Astrocyte (in vitro differentiated cells and primary cell): ENCODE results near the gene COL18A1. TPM values are rescaled to one million over a fixed set of nuclear protein-coding genes. Genes with fewer than 3 reads are reported as not detected.

ENCODE experiments used
- DNase-seq: peaks from one replicate; pipeline ENCODE4 v3.0.0-alpha.2; 2010; ENCODE audit warnings: low read depth
- FAIRE-seq: peaks from 2 replicates; lab custom pipeline; 2011; peaks lifted over from hg19 to GRCh38; lab: Jason Lieb, UNC
- H2AFZ ChIP-seq: 2 replicates; pipeline ENCODE4 v1.6.0; 2012; ENCODE audit warnings: low read depth, low read length, inconsistent platforms
- H3K27ac ChIP-seq: 2 replicates; pipeline ENCODE4 v1.5.1; 2011; ENCODE audit warnings: low read depth, low read length, inconsistent platforms
- H3K27me3 ChIP-seq: 2 replicates; pipeline ENCODE4 v1.6.0; 2011; ENCODE audit warnings: low read length, inconsistent platforms; ENCODE audit not compliant: insufficient read depth
- H3K36me3 ChIP-seq: 2 replicates; pipeline ENCODE4 v1.5.1; 2011; ENCODE audit warnings: low read length, inconsistent platforms; ENCODE audit not compliant: insufficient read depth
- H3K4me1 ChIP-seq: 2 replicates; pipeline ENCODE4 v1.5.1; 2011; ENCODE audit warnings: low read length, inconsistent platforms; ENCODE audit not compliant: insufficient read depth
- H3K4me2 ChIP-seq: 2 replicates; pipeline ENCODE4 v1.6.0; 2012; ENCODE audit warnings: low read length, inconsistent platforms
- H3K4me3 ChIP-seq: 2 replicates; pipeline ENCODE4 v1.5.1; 2011; ENCODE audit warnings: low read depth, mild to moderate bottlenecking, low read length, inconsistent platforms; ENCODE audit not compliant: insufficient read depth
- H3K79me2 ChIP-seq: 2 replicates; pipeline ENCODE4 v1.6.0; 2012; ENCODE audit warnings: mild to moderate bottlenecking, low read length, inconsistent platforms; ENCODE audit not compliant: insufficient read depth
- H3K9ac ChIP-seq: 2 replicates; pipeline ENCODE4 v1.6.0; 2012; ENCODE audit warnings: mild to moderate bottlenecking, low read length, inconsistent platforms
- H3K9me3 ChIP-seq: 2 replicates; pipeline ENCODE4 v1.5.1; 2012; ENCODE audit warnings: low read depth, mild to moderate bottlenecking, low read length, inconsistent platforms; ENCODE audit not compliant: insufficient read depth
- H4K20me1 ChIP-seq: 2 replicates; pipeline ENCODE4 v1.6.0; 2012; ENCODE audit warnings: low read length, inconsistent platforms; ENCODE audit not compliant: insufficient read depth
- H3K27ac Mint-ChIP-seq: one replicate; pipeline ENCODE4 v1.8.0; 2021; ENCODE audit warnings: mild to moderate bottlenecking, mixed read lengths; ENCODE audit not compliant: unreplicated experiment
- H3K27me3 Mint-ChIP-seq: one replicate; pipeline ENCODE4 v1.8.0; 2021; ENCODE audit warnings: low read depth, mixed read lengths; ENCODE audit not compliant: unreplicated experiment
- H3K36me3 Mint-ChIP-seq: one replicate; pipeline ENCODE4 v1.8.0; 2021; ENCODE audit warnings: low read depth, mixed read lengths; ENCODE audit not compliant: unreplicated experiment
- H3K4me1 Mint-ChIP-seq: one replicate; pipeline ENCODE4 v1.8.0; 2021; ENCODE audit warnings: low read depth, mixed read lengths; ENCODE audit not compliant: unreplicated experiment
- H3K4me3 Mint-ChIP-seq: one replicate; pipeline ENCODE4 v1.8.0; 2021; ENCODE audit warnings: mild to moderate bottlenecking, moderate library complexity, mixed read lengths; ENCODE audit not compliant: unreplicated experiment
- H3K9me3 Mint-ChIP-seq: one replicate; pipeline ENCODE4 v1.8.0; 2021; ENCODE audit warnings: mild to moderate bottlenecking, mixed read lengths; ENCODE audit not compliant: unreplicated experiment
- CTCF ChIP-seq: IDR thresholded peaks from 2 replicates; pipeline ENCODE4 v1.5.1; 2011; ENCODE audit warnings: low read depth, mild to moderate bottlenecking, inconsistent platforms, low read length, moderate library complexity; ENCODE audit not compliant: insufficient read depth
- EZH2 ChIP-seq: IDR thresholded peaks from 2 replicates; pipeline ENCODE4 v1.6.1; 2012; ENCODE audit warnings: mild to moderate bottlenecking, low read length, inconsistent platforms; ENCODE audit not compliant: insufficient read depth
- total RNA-seq: library from RNA; stranded (reverse); gene quantifications from 2 replicates; pipeline ENCODE4 v1.2.1, GENCODE V29; 2021

The COL18A1 gene
- total RNA-seq, 1 donor from 2014 or later = 616 TPM

DNA sequence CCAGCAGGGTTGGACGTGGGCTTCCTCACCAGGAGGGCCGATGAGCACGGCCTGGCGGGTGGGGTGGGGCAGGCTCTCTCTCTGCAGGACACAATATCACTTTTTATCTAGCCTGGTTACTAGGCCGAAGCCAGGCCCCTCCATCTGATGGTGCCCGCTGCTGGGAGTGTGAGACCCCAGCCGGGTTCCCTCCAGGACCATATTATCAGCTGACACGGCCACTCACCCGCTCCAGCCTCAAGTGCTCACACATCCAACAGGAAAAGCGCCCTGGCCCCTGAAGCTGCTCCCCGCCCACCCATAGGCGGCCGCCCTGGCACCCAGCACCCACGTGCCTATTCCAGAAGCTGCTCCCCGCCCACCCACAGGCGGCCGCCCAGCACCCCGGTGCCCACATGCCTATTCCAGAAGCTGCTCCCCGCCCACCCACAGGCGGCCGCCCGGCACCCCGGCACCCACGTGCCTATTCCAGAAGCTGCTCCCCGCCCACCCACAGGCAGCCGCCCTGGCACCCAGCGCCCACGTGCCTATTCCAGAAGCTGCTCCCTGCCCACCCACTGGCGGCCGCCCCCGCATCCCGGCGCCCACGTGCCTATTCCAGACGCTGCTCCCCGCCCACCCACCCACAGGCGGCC is 132.3 kb downstream of the COL18A1 start:
- H3K27me3 Mint-ChIP-seq = no peaks in the 10 kb centered on the region
- Histone ChIP-seq H3K36me3 (no peaks in the 10 kb centered on the region), H3K79me2 (peaks cover 38% of the 10 kb centered on the region), H3K9me3 (no peaks in the 10 kb centered on the region), H3K4me2 (no peak overlapping the region), H3K27ac (no peak overlapping the region), H3K4me3 (no peak overlapping the region), H3K27me3 (no peaks in the 10 kb centered on the region), H4K20me1 (peaks cover 25% of the 10 kb centered on the region), H3K4me1 (peaks cover 18% of the 10 kb centered on the region), H2AFZ (no peak overlapping the region), H3K9ac (no peak overlapping the region)
- H3K9me3 Mint-ChIP-seq = no peaks in the 10 kb centered on the region
- no peaks in the 10 kb centered on the region for H3K4me1 Mint-ChIP-seq
- no peak overlapping the region for H3K27ac Mint-ChIP-seq
- H3K4me3 Mint-ChIP-seq = no peak overlapping the region
- DNase-seq (no peak), FAIRE-seq (no peak)
- peaks cover 1% of the 10 kb centered on the region for H3K36me3 Mint-ChIP-seq
- TF ChIP-seq EZH2 (no peak), CTCF (no peak)

DNA sequence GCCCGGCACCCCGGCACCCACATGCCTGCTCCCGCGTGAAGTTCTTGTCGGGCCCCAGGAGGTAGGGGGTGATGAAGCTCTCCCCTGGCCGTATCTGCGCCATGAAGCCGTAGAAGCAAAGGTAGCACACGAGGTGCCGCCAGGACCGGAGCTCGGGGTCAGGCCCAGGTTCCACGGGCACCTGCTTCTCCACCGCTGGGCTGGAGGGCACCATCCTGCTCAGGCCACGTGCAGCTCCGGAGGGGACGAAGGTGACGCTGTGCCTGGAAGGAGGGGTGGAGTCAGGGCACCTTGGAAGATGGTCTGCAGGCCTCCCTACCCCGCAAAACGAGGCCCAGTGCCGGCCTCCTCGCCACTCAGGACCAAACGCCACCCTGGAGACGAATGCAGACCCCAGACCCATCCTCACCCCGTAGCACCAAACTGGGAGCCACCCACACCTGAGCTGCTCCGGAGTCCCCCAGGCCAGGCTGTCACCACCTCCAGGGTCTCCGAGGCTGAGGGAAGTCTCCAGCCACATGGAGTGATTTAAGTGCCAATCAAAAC is 132.9 kb downstream of the COL18A1 start:
- Histone ChIP-seq H3K9me3 (no peaks in the 10 kb centered on the region), H4K20me1 (peaks cover 25% of the 10 kb centered on the region), H2AFZ (no peak overlapping the region), H3K9ac (no peak overlapping the region), H3K4me1 (peaks cover 18% of the 10 kb centered on the region), H3K4me2 (no peak overlapping the region), H3K27me3 (no peaks in the 10 kb centered on the region), H3K27ac (no peak overlapping the region), H3K79me2 (peaks cover 38% of the 10 kb centered on the region), H3K4me3 (no peak overlapping the region), H3K36me3 (no peaks in the 10 kb centered on the region)
- Mint-ChIP-seq H3K4me1 (no peaks in the 10 kb centered on the region), H3K4me3 (no peak overlapping the region), H3K27me3 (no peaks in the 10 kb centered on the region), H3K27ac (no peak overlapping the region), H3K36me3 (peaks cover 1% of the 10 kb centered on the region), H3K9me3 (no peaks in the 10 kb centered on the region)
- FAIRE-seq (no peak), DNase-seq (no peak)
- TF ChIP-seq EZH2 (no peak), CTCF (no peak)
